CD14-positive monocyte (primary cell): Measurements from ENCODE around the gene CAPS. TPM values are rescaled to one million over a fixed set of nuclear protein-coding genes. Genes with fewer than 3 reads are reported as not detected.

ENCODE experiments used
- DNase-seq, 3 donors: peaks; one replicate each; pipeline ENCODE4 v3.0.0-alpha.2; 2011 to 2022
- H2AFZ ChIP-seq: 2 replicates; pipeline ENCODE4 v1.6.0; 2012; ENCODE audit warnings: mild to moderate bottlenecking, low read depth, low read length, inconsistent platforms; ENCODE audit not compliant: insufficient read depth, poor library complexity, severe bottlenecking
- H3K27ac ChIP-seq, 2 donors: 1 replicate in 1 of 2; 2 replicates in 1 of 2; pipeline ENCODE4 v1.5.1; 2012 to 2013; ENCODE audit warnings: low read length in 2 of 2, control low read depth in 1 of 2, inconsistent platforms in 1 of 2, low read depth in 1 of 2, mild to moderate bottlenecking in 1 of 2
- H3K27me3 ChIP-seq, 2 donors: one replicate each; pipeline versions ENCODE4 v1.6.0 to v1.6.1; 2011 to 2013; ENCODE audit warnings: low read length in 2 of 2; ENCODE audit not compliant: control insufficient read depth in 2 of 2, insufficient read depth in 2 of 2
- H3K36me3 ChIP-seq, 2 donors: replicated peaks in 1 of 2; 1 replicate in 1 of 2; 2 replicates in 1 of 2; pipeline versions ENCODE4 v1.5.1 to v1.6.1; 2012 to 2013; ENCODE audit warnings: low read length in 2 of 2, control low read depth in 1 of 2, inconsistent platforms in 1 of 2, mild to moderate bottlenecking in 1 of 2; ENCODE audit not compliant: insufficient read depth in 2 of 2, control insufficient read depth in 1 of 2
- H3K4me1 ChIP-seq, 2 donors: 1 replicate in 1 of 2; 2 replicates in 1 of 2; pipeline versions ENCODE4 v1.5.1 to v1.6.1; 2012 to 2013; ENCODE audit warnings: low read length in 2 of 2, control low read depth in 1 of 2, inconsistent platforms in 1 of 2, mild to moderate bottlenecking in 1 of 2, moderate library complexity in 1 of 2; ENCODE audit not compliant: insufficient read depth in 2 of 2, control insufficient read depth in 1 of 2
- H3K4me2 ChIP-seq: replicated peaks from 2 replicates; pipeline ENCODE3; 2012; ENCODE audit warnings: low read length, moderate library complexity, mild to moderate bottlenecking; ENCODE audit not compliant: poor library complexity, severe bottlenecking; ENCODE audit errors: extremely low read depth
- H3K4me3 ChIP-seq, 3 experiments: fragments of 200-600 bp in 1 of 3; sonication (generic) in 1 of 3; replicated peaks in 1 of 3; 1 replicate in 2 of 3; 2 replicates in 1 of 3; pipeline ENCODE4 v1.5.1; 2011 to 2013; ENCODE audit warnings: low read length in 3 of 3, mild to moderate bottlenecking in 3 of 3, control low read depth in 2 of 3, low read depth in 2 of 3, inconsistent platforms in 1 of 3, moderate library complexity in 1 of 3
- H3K79me2 ChIP-seq: 2 replicates; pipeline ENCODE4 v1.6.0; 2012; ENCODE audit warnings: mild to moderate bottlenecking, control low read depth, inconsistent platforms, low read length, moderate library complexity; ENCODE audit not compliant: insufficient read depth
- H3K9ac ChIP-seq: 2 replicates; pipeline ENCODE4 v1.6.0; 2017; ENCODE audit warnings: low read length, mild to moderate bottlenecking; ENCODE audit not compliant: insufficient read depth, poor library complexity, severe bottlenecking
- H3K9me3 ChIP-seq, 2 donors: replicated peaks in 1 of 2; 1 replicate in 1 of 2; 2 replicates in 1 of 2; pipeline versions ENCODE4 v1.5.1 to v1.6.1; 2012 to 2013; ENCODE audit warnings: low read length in 2 of 2, control low read depth in 1 of 2; ENCODE audit not compliant: control insufficient read depth in 1 of 2, insufficient read depth in 1 of 2
- H4K20me1 ChIP-seq: 2 replicates; pipeline ENCODE4 v1.6.0; 2012; ENCODE audit warnings: mild to moderate bottlenecking, low read length, control low read depth, moderate library complexity; ENCODE audit not compliant: insufficient read depth
- H3K27ac Mint-ChIP-seq, 7 donors: one replicate each; pipeline ENCODE4 v1.8.0; 2020; ENCODE audit warnings: mild to moderate bottlenecking in 7 of 7, mixed read lengths in 7 of 7, moderate library complexity in 6 of 7, inconsistent platforms in 2 of 7
- H3K27me3 Mint-ChIP-seq, 3 donors: one replicate each; pipeline ENCODE4 v1.8.0; 2021 to 2022; ENCODE audit warnings: low read depth in 3 of 3, mild to moderate bottlenecking in 3 of 3, mixed read lengths in 3 of 3, moderate library complexity in 3 of 3, inconsistent platforms in 1 of 3
- H3K36me3 Mint-ChIP-seq, 2 donors: one replicate each; pipeline ENCODE4 v1.8.0; 2020; ENCODE audit warnings: mixed read lengths in 2 of 2, inconsistent platforms in 1 of 2, mild to moderate bottlenecking in 1 of 2
- H3K4me1 Mint-ChIP-seq: one replicate; pipeline ENCODE4 v1.8.0; 2020; ENCODE audit warnings: mild to moderate bottlenecking, mixed read lengths
- H3K4me3 Mint-ChIP-seq, 2 donors: one replicate each; pipeline ENCODE4 v1.8.0; 2020; ENCODE audit warnings: mild to moderate bottlenecking in 2 of 2, mixed read lengths in 2 of 2, moderate library complexity in 1 of 2
- H3K9me3 Mint-ChIP-seq, 7 donors: one replicate each; pipeline ENCODE4 v1.8.0; 2020 to 2022; ENCODE audit warnings: mixed read lengths in 7 of 7, mild to moderate bottlenecking in 6 of 7, moderate library complexity in 6 of 7, inconsistent platforms in 2 of 7
- CTCF ChIP-seq: fragments of 200-600 bp; IDR thresholded peaks from one replicate; pipeline ENCODE4 v1.8.0; 2022; ENCODE audit warnings: antibody characterized with exemption, mild to moderate bottlenecking
- WGBS: methylation state at CpG from one replicate; pipeline ENCODE4 v1.1.5; 2013; ENCODE audit warnings: missing lambda C conversion rate; ENCODE audit not compliant: insufficient coverage; 5-methylcytosine and 5-hydroxymethylcytosine counted together
- intact Hi-C, 2 donors: fragments of 100-400 bp; cut with micrococcal nuclease; formaldehyde crosslinking; loops; one replicate each; pipeline versions ENCODE4 v1.15.0 to v1.15.1; 2023
- polyA plus RNA-seq, 3 donors: library from polyadenylated mRNA; depleted of rRNA in 1 of 3; unstranded in 2 of 3; stranded (reverse) in 1 of 3; fragments of 300-500 nt in 2 of 3; fragments of >200 nt in 1 of 3; fragmentation: Illumina TruSeq in 2 of 3; gene quantifications; 1 replicate in 2 of 3; 2 replicates in 1 of 3; pipeline ENCODE4 v1.2.3, GENCODE V29; 2012 to 2021

CAPS gene
- polyA plus RNA-seq, 3 donors: 0.34 to 34.8 (median 0.72) TPM

GRCh38 chr19:5948752-5949564, 34.9 kb downstream of the CAPS start:
- H3K4me3 Mint-ChIP-seq: no peak overlapping the region
- intact Hi-C loops: no loop called here
- H3K79me2 ChIP-seq: peaks cover 83% of the 10 kb centered on the region
- H4K20me1 ChIP-seq: peaks cover 58% of the 10 kb centered on the region
- peaks cover 13 to 31% of the 10 kb centered on the region in 2 donors for H3K36me3 ChIP-seq
- no peak overlapping the region for H3K4me3 ChIP-seq
- no peak overlapping the region for H3K4me2 ChIP-seq
- TF ChIP-seq CTCF: no peak
- no peaks in the 10 kb centered on the region for H3K9me3 ChIP-seq
- no peak for DNase-seq
- no peaks in the 10 kb centered on the region for H3K27me3 ChIP-seq
- H2AFZ ChIP-seq: no peak overlapping the region
- peaks cover 31 to 33% of the 10 kb centered on the region in 2 donors for H3K36me3 Mint-ChIP-seq
- H3K27ac ChIP-seq: peak overlapping the region; percentile 90 to 93
- H3K9ac ChIP-seq: peak overlapping the region; percentile 25
- H3K27me3 Mint-ChIP-seq: peaks cover 0 to 7% (median 0%) of the 10 kb centered on the region in 3 donors
- WGBS: 85% methylated on average over 4 of the region's 13 CpGs
- no peaks in the 10 kb centered on the region for H3K9me3 Mint-ChIP-seq
- H3K27ac Mint-ChIP-seq: peak overlapping the region; percentile 96 to 98 (median 96)
- H3K4me1 Mint-ChIP-seq: peaks cover 69% of the 10 kb centered on the region
- peaks cover 60 to 61% of the 10 kb centered on the region in 2 donors for H3K4me1 ChIP-seq

- H3K9ac ChIP-seq: no peak overlapping the region
- Mint-ChIP-seq H3K4me3 (no peak overlapping the region), H3K27me3 (peaks cover 0 to 6% (median 0%) of the 10 kb centered on the region in 3 donors), H3K27ac (peak overlapping the region in 2 of 7 donors; percentile 10 to 63), H3K36me3 (peaks cover 32% of the 10 kb centered on the region in 2 donors), H3K9me3 (no peaks in the 10 kb centered on the region), H3K4me1 (peaks cover 78% of the 10 kb centered on the region)
- no peak overlapping the region for H2AFZ ChIP-seq
- intact Hi-C loops: no loop called here
- H3K9me3 ChIP-seq: no peaks in the 10 kb centered on the region
- no peak overlapping the region for H3K4me3 ChIP-seq
- H4K20me1 ChIP-seq: peaks cover 59% of the 10 kb centered on the region
- DNase-seq: no peak
- H3K27ac ChIP-seq: peak overlapping the region in 1 of 2 donors; percentile 12
- peaks cover 13 to 28% of the 10 kb centered on the region in 2 donors for H3K36me3 ChIP-seq
- peaks cover 83% of the 10 kb centered on the region for H3K79me2 ChIP-seq
- no peak for TF ChIP-seq CTCF
- 84% methylated on average over 13 of the region's 13 CpGs for WGBS
- H3K27me3 ChIP-seq: no peaks in the 10 kb centered on the region
- H3K4me1 ChIP-seq: peaks cover 68% of the 10 kb centered on the region in 2 donors
- H3K4me2 ChIP-seq: no peak overlapping the region
Measured at GRCh38 chr19:5949792-5950305, 35.8 kb downstream of the CAPS start.
